SJCRH30 (cell line): ENCODE results near the gene SLC27A6. TPM values are rescaled to one million over a fixed set of nuclear protein-coding genes. Genes with fewer than 3 reads are reported as not detected.
"Not testable (repeated sequence)": the region's sequence is repeated elsewhere in the genome, so short reads cannot be mapped to it uniquely, and the experiment has no call there.

Source experiments
- DNase-seq, 2 experiments: peaks; one replicate each; pipeline ENCODE4 v3.0.0-alpha.2; 2015 to 2020
- H3K27ac ChIP-seq: fragments of 250-450 bp; sonication (Bioruptor Pico); 2 replicates; pipeline ENCODE4 v1.5.1; 2020; ENCODE audit warnings: mild to moderate bottlenecking, moderate library complexity
- H3K27me3 ChIP-seq: fragments of 250-450 bp; sonication (Bioruptor Pico); 2 replicates; pipeline ENCODE4 v1.5.1; 2020; ENCODE audit warnings: mild to moderate bottlenecking, moderate library complexity
- H3K36me3 ChIP-seq: fragments of 250-450 bp; sonication (Bioruptor Pico); 2 replicates; pipeline ENCODE4 v1.5.1; 2020; ENCODE audit warnings: mild to moderate bottlenecking, moderate library complexity
- H3K4me1 ChIP-seq: fragments of 250-450 bp; sonication (Bioruptor Pico); 2 replicates; pipeline ENCODE4 v1.5.1; 2020; ENCODE audit warnings: mild to moderate bottlenecking, moderate library complexity
- H3K4me3 ChIP-seq: fragments of 250-450 bp; sonication (Bioruptor Pico); 2 replicates; pipeline ENCODE4 v1.5.1; 2020; ENCODE audit warnings: mild to moderate bottlenecking, moderate library complexity
- H3K9me3 ChIP-seq: fragments of 250-450 bp; sonication (Bioruptor Pico); replicated peaks from 2 replicates; pipeline ENCODE4 v1.5.1; 2020; ENCODE audit warnings: mild to moderate bottlenecking, moderate library complexity
- total RNA-seq: library from RNA; depleted of rRNA; stranded (reverse); fragments of >200 nt; shearing (Covaris generic); gene quantifications from 2 replicates; pipeline ENCODE4 v1.2.3, GENCODE V29; 2014

SLC27A6 gene
- total RNA-seq, 1 experiment from 2014 or later: 0.04 TPM

GRCh38 chr5:129027260-129027659 lies 62.0 kb downstream of the SLC27A6 start:
- Histone ChIP-seq H3K27ac (no peak overlapping the region), H3K36me3 (no peaks in the 10 kb centered on the region), H3K4me1 (no peaks in the 10 kb centered on the region), H3K9me3 (no peaks in the 10 kb centered on the region), H3K4me3 (no peak overlapping the region), H3K27me3 (no peaks in the 10 kb centered on the region; the same call in 1 of the 2 replicates)
- DNase-seq: no peak

GRCh38 chr5:129031886-129032683 lies 66.8 kb downstream of the SLC27A6 start:
- Histone ChIP-seq H3K4me1 (no peaks in the 10 kb centered on the region), H3K4me3 (no peak overlapping the region), H3K9me3 (no peaks in the 10 kb centered on the region), H3K27ac (no peak overlapping the region), H3K27me3 (no peaks in the 10 kb centered on the region; the same call in 1 of the 2 replicates), H3K36me3 (no peaks in the 10 kb centered on the region)
- DNase-seq: no peak

GRCh38 chr5:129036257-129036656 lies 71.0 kb downstream of the SLC27A6 start:
- H3K27me3 ChIP-seq, H3K4me3 ChIP-seq, H3K36me3 ChIP-seq, H3K4me1 ChIP-seq, H3K9me3 ChIP-seq, DNase-seq, H3K27ac ChIP-seq: not testable (repeated sequence)

- H3K27me3 ChIP-seq: no peaks in the 10 kb centered on the region
- no peak for DNase-seq
- no peaks in the 10 kb centered on the region; the same call in 1 of the 2 replicates for H3K9me3 ChIP-seq
- H3K4me1 ChIP-seq: no peaks in the 10 kb centered on the region
- H3K36me3 ChIP-seq: no peaks in the 10 kb centered on the region
- H3K4me3 ChIP-seq: no peak overlapping the region
- H3K27ac ChIP-seq: no peak overlapping the region
These were observed 76.1 kb downstream of the SLC27A6 start for GRCh38 chr5:129041196-129041881.

- Histone ChIP-seq H3K27me3 (no peaks in the 10 kb centered on the region), H3K4me3 (no peak overlapping the region), H3K9me3 (no peaks in the 10 kb centered on the region; the same call in 1 of the 2 replicates), H3K27ac (no peak overlapping the region), H3K4me1 (no peaks in the 10 kb centered on the region), H3K36me3 (no peaks in the 10 kb centered on the region)
- no peak for DNase-seq
These were observed 77.0 kb downstream of the SLC27A6 start for GRCh38 chr5:129042306-129042705.

- H3K4me3 ChIP-seq: no peak overlapping the region
- H3K27me3 ChIP-seq: no peaks in the 10 kb centered on the region
- no peaks in the 10 kb centered on the region for H3K4me1 ChIP-seq
- no peak for DNase-seq
- no peaks in the 10 kb centered on the region; the same call in 1 of the 2 replicates for H3K9me3 ChIP-seq
- no peaks in the 10 kb centered on the region for H3K36me3 ChIP-seq
- no peak overlapping the region for H3K27ac ChIP-seq
These were observed 78.6 kb downstream of the SLC27A6 start for GRCh38 chr5:129043894-129044293.

- Histone ChIP-seq H3K27me3 (no peaks in the 10 kb centered on the region), H3K9me3 (no peaks in the 10 kb centered on the region; the same call in 1 of the 2 replicates), H3K36me3 (no peaks in the 10 kb centered on the region), H3K4me3 (no peak overlapping the region), H3K27ac (no peak overlapping the region), H3K4me1 (no peaks in the 10 kb centered on the region)
- no peak for DNase-seq
These were observed 80.9 kb downstream of the SLC27A6 start for GRCh38 chr5:129046151-129046550.

GRCh38 chr5:129048509-129048908 lies 83.2 kb downstream of the SLC27A6 start:
- H3K9me3 ChIP-seq: no peaks in the 10 kb centered on the region; the same call in 1 of the 2 replicates
- H3K36me3 ChIP-seq: no peaks in the 10 kb centered on the region
- H3K27me3 ChIP-seq: no peaks in the 10 kb centered on the region
- H3K4me1 ChIP-seq: no peaks in the 10 kb centered on the region
- H3K27ac ChIP-seq: no peak overlapping the region
- H3K4me3 ChIP-seq: no peak overlapping the region
- DNase-seq: no peak

GRCh38 chr5:129049126-129049799 lies 84.0 kb downstream of the SLC27A6 start:
- H3K36me3 ChIP-seq: no peaks in the 10 kb centered on the region
- no peaks in the 10 kb centered on the region for H3K27me3 ChIP-seq
- H3K4me3 ChIP-seq: no peak overlapping the region
- no peak overlapping the region for H3K27ac ChIP-seq
- H3K9me3 ChIP-seq: no peaks in the 10 kb centered on the region; the same call in 1 of the 2 replicates
- no peak for DNase-seq
- H3K4me1 ChIP-seq: no peaks in the 10 kb centered on the region

- DNase-seq: no peak
These were observed 86.0 kb downstream of the SLC27A6 start for GRCh38 chr5:129051283-129051682.

GRCh38 chr5:129053438-129053837 lies 88.2 kb downstream of the SLC27A6 start:
- H3K4me3 ChIP-seq: no peak overlapping the region
- H3K27ac ChIP-seq: no peak overlapping the region
- no peaks in the 10 kb centered on the region for H3K36me3 ChIP-seq
- no peaks in the 10 kb centered on the region for H3K9me3 ChIP-seq
- no peaks in the 10 kb centered on the region for H3K27me3 ChIP-seq
- H3K4me1 ChIP-seq: no peaks in the 10 kb centered on the region
- no peak for DNase-seq

More at GRCh38 chr5:129051283-129051682, 86.0 kb downstream of the SLC27A6 start:
- Histone ChIP-seq H3K4me1 (no peaks in the 10 kb centered on the region), H3K27me3 (no peaks in the 10 kb centered on the region), H3K4me3 (no peak overlapping the region), H3K36me3 (no peaks in the 10 kb centered on the region), H3K27ac (no peak overlapping the region), H3K9me3 (no peaks in the 10 kb centered on the region)

- no peak for DNase-seq
- Histone ChIP-seq H3K4me1 (no peaks in the 10 kb centered on the region), H3K27ac (no peak overlapping the region), H3K36me3 (no peaks in the 10 kb centered on the region), H3K4me3 (no peak overlapping the region), H3K27me3 (no peaks in the 10 kb centered on the region), H3K9me3 (no peaks in the 10 kb centered on the region)
These were observed 92.0 kb downstream of the SLC27A6 start for GRCh38 chr5:129057329-129057728.

- H3K36me3 ChIP-seq: no peaks in the 10 kb centered on the region
- no peak for DNase-seq
- no peak overlapping the region for H3K27ac ChIP-seq
- no peaks in the 10 kb centered on the region for H3K9me3 ChIP-seq
- H3K4me3 ChIP-seq: no peak overlapping the region
- H3K4me1 ChIP-seq: no peaks in the 10 kb centered on the region; the same call in 1 of the 2 replicates
- no peaks in the 10 kb centered on the region for H3K27me3 ChIP-seq
These were observed 96.6 kb downstream of the SLC27A6 start for GRCh38 chr5:129061849-129062248.

GRCh38 chr5:129063483-129064113 lies 98.3 kb downstream of the SLC27A6 start:
- Histone ChIP-seq H3K27me3 (no peaks in the 10 kb centered on the region), H3K9me3 (no peaks in the 10 kb centered on the region), H3K4me3 (no peak overlapping the region), H3K36me3 (no peaks in the 10 kb centered on the region), H3K27ac (no peak overlapping the region), H3K4me1 (no peaks in the 10 kb centered on the region; the same call in 1 of the 2 replicates)
- DNase-seq: peak in 1 of 2 experiments; percentile 63
